T47D (cell line): ENCODE measurements around the gene S100B.
"Not testable (repeated sequence)": the region's sequence is repeated elsewhere in the genome, so short reads cannot be mapped to it uniquely, and the experiment has no call there.

Experiments used
- DNase-seq, 2 experiments: peaks; one replicate each; pipeline versions ENCODE4 v3.0.0 to v3.0.0-alpha.2; 2011 to 2012; ENCODE audit warnings: low read depth in 1 of 2, low spot score in 1 of 2
- JUND ChIP-seq: IDR thresholded peaks from 2 replicates; pipeline ENCODE4 v1.6.1; 2012; ENCODE audit warnings: low read depth
- in situ Hi-C: cut with HindIII; loops from 2 replicates; pipeline ENCODE4 v1.10.0; 2016; ENCODE audit warnings: low sequenced_read_pairs, low pct_unique_long_range_greater_than_20kb

Gene S100B

DNA sequence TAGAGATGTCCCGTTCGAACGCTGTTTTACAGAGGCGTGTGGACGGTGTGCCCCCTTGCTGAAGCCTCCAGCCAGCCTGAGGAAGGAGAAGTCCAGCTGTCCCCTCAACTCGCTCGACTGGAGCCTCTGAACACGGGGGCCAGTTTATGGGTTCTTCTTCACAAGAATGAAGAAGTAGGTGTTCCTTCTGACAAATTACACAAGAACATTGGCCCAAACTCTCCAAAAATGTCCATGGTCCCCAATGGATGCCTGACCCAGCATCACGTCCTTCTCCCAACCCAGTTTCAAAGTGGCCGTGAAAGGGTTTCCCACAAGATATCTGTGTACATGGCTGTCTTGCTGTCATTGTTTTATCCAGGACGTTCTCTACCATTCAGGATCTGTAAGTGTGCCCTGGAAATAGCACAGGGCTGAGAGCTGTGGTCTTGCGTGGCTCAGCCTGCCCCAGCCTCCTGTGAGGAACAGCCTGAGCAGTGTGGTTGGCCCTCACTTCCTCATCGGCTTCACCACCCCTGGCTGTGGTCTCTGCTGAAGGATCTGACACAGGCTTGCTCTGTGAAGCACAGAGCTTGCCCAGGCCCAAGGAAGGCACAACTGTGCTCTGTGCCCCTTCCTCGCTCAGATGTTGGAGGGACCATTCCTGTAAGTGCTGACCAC is 1.0 kb upstream of the S100B start:
- in situ Hi-C loops, result no loop called here
- DNase-seq, result no peak

DNA sequence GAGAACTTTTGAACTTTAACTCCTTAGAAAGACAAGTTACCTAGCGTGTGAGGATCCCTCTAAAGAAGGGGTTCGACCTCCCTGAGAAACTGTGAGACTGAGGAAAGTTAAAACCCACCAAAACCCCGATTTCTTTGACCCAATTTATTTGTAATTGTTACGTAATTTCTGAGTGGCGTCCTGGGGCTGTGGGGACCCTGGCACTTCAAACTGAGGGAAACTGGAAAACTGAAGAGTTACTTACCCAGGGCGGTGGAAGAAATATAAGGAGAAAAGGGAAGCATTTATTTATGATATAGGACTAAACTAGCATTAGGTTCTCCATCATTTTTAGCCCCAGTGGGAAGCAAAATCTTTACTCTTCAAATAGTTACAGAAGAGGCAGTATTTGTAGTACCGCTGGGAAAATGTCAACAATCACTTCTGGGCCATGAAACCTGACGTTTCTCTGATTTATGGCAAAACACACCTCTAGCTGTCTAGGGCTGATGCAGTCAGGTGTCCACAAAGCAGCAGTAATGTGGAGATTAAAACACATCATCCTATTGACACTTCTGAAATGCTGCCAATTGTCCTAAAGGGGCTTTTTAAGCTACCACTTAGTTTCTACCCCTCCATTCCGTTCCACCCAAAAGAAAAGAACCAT is 430 bp downstream of the S100B start:
- in situ Hi-C loops, result no loop called here
- no peak for DNase-seq
- no peak for TF ChIP-seq JUND

More for the DNA sequence above, 1.0 kb upstream of the S100B start:
- no peak for TF ChIP-seq JUND

DNA sequence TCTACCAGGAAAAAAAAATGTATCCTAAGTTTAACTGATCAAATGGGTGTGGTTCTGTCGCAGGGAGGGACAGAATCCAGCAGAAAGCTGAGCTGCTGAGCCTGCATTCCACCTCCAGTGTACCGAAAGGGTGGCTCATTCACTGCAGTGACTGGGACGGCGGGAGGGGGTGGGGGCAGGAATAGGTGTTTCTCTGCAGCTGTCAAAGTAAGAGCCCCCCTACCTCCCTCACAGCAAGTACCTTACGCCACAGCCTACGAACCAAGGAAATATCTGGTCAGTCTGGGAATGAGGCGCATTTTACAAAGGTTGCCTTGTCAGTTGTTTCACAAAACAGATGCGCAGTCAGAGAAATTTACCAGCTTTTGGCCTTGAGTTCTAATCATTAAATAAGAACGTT is 1.7 kb downstream of the S100B start:
- in situ Hi-C loops, result no loop called here
- no peak for TF ChIP-seq JUND
- DNase-seq, result no peak

DNA sequence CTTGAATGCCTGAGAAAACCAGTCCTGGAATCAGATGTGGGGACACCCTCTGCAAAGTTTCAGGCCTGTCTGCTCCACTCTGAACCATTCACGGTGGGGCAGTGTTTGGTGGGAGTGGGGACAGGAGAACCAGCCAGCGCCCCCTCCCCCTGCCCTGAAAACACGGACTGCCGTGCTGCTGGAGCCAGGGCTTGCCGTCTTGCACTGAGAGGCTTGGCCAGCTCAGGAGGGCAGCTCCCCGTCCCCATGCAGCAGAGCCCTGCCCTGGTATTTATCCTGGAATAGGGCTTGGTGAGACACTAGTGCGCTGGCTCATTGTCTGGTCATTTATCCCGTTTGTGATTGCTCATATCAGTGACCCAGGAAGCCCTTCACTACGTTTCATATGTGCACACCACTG is 3.9 kb downstream of the S100B start:
- no peak for DNase-seq
- TF ChIP-seq JUND, result no peak
- in situ Hi-C loops, result no loop called here

DNA sequence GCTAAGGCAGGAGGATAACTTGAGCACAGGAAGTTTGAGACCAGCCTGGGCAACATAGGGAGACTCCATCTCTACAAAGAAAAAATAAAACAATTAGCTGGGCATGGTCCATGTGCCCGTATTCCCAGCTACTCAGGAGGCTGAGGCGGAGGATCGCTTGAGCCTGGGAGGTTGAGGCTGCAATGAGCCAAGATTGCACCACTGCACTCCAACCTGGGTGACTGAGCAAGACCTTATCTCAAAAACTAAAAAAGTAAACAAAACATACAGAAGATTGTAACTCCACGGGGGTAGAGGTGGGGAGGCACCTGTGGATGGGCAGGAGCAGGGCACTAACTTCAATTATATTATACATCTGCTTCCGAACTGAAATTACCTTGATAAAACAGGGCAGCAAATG is 4.6 kb downstream of the S100B start:
- in situ Hi-C loops, result no loop called here
- TF ChIP-seq JUND, result no peak
- DNase-seq, result no peak

DNA sequence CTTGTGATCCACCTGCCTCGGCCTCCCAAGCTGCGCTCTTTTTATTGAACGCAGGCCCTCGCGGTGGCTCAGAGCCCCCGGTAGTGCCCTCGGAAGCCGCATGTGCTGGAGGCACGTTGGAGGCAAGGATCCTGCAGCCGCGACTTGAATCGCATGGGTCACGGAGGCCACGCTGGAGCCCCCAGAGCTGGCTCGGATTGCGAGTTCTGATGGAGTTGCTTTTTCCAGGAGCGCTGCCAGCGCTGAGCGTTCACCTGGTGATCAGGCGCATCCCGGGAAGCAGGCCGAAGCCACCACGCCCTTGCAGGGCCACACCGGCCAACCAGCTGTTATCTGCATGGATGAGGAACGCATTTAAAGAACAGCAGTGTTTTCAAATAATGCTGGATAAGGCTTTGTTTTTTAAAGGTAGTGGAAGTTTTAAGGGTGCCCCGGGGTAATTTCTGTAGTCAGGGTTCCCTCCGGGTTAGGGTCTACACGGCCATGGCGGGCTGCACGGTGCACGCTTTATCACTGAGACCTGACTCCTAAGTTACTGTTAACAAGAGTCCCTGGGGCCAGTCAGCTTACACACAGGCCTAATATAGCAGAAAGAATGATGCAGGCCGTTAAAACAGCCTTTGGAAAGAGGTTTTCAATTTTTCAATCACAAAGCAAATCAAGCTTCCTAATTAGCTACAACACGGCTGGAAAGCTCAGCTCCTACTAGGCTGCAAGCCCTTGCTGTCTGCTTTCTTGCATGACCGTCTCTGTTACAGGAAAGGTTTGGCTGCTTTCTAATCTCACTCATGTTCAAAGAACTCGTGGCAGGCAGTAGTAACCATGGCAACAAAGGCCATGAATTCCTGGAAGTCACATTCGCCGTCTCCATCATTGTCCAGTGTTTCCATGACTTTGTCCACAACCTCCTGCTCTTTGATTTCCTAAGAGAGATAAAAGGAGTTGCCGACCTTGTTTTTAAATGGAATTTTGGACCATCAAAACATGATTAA is 6.0 kb downstream of the S100B start:
- no peak for DNase-seq
- no peak for TF ChIP-seq JUND
- in situ Hi-C loops, result no loop called here

DNA sequence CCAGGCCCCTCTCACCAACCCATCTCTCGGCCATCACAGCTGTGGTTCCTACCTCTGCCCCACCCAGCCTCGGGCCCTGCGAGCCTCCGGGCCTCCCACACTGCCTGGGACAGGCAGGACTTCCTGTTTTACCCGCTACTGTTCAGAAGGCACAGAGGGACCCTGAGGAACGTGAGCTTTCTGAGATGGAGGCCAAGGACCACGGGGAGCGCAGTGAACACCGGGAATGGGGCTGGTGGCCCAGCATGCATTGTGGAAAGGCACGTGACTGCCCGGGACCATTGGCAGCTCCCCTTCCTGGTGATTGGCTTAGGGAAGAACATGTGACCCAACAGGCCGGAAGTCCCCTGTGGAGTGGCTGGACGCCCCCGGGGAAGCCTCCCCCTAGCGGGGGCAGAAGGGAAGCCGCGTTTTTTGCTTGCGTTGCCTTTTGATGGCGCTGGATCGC is 7.0 kb downstream of the S100B start:
- no peak for DNase-seq
- in situ Hi-C loops, result no loop called here
- no peak for TF ChIP-seq JUND

DNA sequence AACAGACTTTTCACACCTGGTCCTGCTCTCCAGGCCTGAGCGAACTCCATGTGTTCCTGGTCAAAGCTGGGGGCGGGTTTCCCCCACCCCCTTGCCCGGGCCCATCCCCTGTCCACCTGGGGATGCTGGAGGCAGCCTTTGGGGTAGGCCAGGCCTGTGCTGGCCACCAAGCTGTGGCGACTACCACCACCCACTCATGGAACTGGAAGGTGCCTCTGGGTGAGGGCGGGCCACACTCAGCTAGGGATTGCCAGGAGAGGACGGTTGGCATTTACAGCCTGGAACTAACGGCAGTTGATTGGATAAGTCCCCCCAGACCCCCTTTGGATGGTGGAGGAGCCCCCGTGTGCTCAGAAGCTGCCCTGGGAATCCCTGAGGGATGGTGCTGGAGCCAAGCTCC is 7.9 kb downstream of the S100B start:
- DNase-seq, result no peak
- in situ Hi-C loops, result no loop called here
- TF ChIP-seq JUND, result no peak

DNA sequence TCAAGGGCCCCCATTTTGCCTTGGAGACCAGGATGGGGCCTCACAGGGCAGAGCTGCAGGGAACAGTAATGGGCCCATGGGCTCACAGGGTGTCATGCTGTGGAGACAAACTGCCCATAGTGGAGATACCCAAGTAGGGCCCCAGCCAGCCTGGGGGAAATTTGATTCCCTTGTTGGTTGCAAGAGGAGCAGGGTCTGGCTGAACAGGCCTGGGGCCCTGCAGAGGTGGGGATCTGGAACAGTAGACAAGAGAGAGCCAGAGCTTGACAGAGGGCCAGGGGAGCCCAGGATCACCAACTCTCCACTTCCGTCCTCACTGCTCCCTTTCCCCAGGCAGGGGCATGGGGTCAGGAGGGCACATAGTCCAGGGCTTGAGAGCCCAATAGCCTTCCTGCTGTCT is 8.7 kb downstream of the S100B start:
- no peak for TF ChIP-seq JUND
- DNase-seq, result no peak
- in situ Hi-C loops, result no loop called here

DNA sequence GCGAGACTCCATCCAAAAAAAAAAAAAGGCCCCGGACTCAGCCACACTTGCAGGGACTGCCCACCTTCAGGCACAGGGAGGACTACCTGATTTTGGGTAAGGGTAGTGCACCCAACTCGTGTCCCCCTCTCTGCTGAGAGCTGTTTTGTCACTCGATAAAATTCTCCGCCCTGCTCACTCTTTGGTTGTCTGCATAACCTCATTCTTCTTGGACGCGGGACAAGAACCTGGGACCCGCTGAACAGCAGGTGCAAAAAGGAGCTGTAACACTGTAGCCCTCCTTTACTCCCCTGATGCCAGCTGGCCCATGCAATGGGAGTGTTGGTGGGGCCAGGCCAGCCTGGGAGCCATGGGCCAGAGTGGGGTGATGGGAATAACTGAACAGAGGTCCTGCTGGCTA is 10.6 kb downstream of the S100B start:
- in situ Hi-C loops, result no loop called here
- TF ChIP-seq JUND, result no peak
- DNase-seq, result peak in 1 of 2 experiments; percentile 53

DNA sequence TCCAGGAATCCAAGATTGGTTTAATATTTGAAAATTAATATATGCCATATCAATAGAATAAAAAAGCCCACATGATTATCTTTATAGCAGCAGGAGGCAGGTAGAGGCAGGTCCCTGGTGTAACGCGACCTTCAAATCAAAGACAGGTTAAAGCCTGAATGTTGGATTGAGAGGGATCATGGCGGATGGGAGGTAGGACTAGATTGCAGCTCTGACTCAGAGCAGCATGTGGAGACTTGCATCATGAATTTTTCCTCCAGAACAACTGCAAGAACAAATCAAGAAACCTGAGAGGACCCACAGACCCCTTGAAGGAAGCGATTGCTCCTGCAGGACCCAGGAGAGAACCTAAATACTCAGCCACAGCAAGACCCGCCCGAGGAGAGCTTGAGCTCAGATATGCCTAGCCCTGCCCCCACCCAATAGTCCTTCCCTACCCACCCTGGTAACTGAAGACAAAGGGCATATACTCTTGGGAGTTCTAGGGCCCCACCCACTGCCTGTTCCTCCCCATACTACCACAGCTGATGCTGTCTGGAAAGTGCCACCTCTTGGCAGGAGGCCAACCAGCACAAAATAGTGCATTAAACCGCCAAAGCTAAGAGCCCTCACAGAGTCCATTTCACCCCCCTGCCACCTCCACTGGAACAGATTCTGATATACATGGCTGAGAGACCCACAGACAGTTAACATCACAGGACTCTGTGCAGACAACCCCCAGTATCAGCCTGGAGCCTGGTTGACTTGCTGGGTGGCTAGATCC is 19.5 kb downstream of the S100B start:
- no peak for TF ChIP-seq JUND
- in situ Hi-C loops, result no loop called here
- no peak for DNase-seq

DNA sequence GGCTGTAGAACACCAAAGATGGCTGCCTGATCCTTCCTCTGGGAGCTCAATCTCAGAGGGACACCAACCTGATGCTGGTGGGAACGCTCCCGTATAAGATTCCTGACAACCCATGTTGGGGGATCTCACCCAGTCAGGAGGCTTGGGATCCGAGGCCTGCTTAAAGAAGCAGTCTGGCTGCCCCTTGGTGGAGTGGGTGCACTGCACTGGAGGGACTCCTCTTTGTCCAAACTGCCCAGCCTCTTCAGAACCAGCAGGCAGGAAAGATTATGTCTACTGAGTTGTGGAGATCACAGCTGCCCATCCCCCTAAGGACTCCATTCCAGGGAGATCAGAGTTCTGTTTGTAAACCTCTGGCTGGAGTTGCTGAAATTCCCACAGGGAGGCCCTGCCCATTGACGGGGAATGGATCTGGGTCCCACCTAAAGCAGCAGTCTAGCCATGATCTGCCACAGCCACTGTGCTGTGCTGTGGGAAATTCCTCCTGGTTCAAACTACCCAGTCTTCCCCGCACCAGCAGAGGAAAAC is 23.0 kb downstream of the S100B start:
- in situ Hi-C loops, result no loop called here
- DNase-seq, result no peak
- TF ChIP-seq JUND, result no peak

DNA sequence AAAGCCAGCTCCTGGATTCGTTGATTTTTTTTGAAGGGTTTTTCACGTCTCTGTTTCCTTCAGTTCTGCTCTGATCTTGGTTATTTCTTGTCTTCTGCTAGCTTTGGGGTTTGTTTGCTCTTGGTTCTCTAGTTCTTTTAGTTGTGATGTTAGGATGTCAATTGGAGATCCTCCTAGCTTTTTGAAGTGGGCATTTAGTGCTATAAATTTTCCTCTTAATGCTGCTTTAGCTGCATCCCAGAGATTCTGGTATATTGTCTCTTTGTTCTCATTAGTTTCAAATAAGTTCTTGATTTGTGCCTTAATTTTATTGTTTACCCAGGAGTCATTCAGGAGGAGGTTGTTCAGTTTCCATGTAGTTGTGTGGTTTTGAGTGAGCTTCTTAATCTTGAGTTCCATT is 25.5 kb downstream of the S100B start:
- in situ Hi-C loops, DNase-seq: not testable (repeated sequence)

DNA sequence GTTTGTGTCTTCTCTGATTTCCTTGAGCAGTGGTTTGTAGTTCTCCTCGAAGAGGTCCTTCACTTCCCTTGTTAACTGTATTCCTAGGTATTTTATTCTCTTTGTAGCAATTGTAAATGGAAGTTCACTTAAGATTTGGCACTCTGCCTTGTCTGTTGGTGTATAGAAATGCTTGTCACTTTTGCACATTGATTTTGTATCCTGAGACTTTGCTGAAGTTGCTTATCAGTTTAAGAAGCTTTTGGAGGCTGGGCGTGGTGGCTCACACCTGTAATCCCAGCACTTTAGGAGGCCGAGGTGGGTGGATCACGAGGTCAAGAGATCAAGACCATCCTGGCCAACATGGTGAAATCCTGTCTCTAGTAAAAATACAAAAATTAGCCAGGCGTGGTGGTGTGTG is 27.1 kb downstream of the S100B start:
- DNase-seq, in situ Hi-C loops: not testable (repeated sequence)
